T-cell (primary cell): Measurements from ENCODE around the gene TGFBR3. TPM values are rescaled to one million over a fixed set of nuclear protein-coding genes. Genes with fewer than 3 reads are reported as not detected.

Source experiments
- ATAC-seq, 4 experiments: fragments of 200-7000 bp in 3 of 4; fragments of 150-1000 bp in 1 of 4; cut with Tn5 transposase; replicated peaks in 1 of 4; 1 replicate in 3 of 4; 2 replicates in 1 of 4; pipeline ENCODE4 v1.10.0; 2021; ENCODE audit warnings: moderate library complexity in 3 of 4, mild to moderate bottlenecking in 2 of 4, moderate number of reproducible peaks in 1 of 4
- CTCF ChIA-PET, 2 donors: fragments of 300-600 bp; sonication (Branson Sonifier 250); formaldehyde crosslinking; loops; one replicate each; lab custom pipeline; 2022; ENCODE audit warnings: antibody characterized with exemption in 2 of 2; lab: Charles Lee
- POLR2A ChIA-PET, 2 donors: fragments of 300-600 bp; sonication (Branson Sonifier 250); formaldehyde crosslinking; loops; one replicate each; lab custom pipeline; 2022; ENCODE audit warnings: antibody characterized with exemption in 2 of 2; lab: Charles Lee
- DNase-seq, 35 experiments: peaks; one replicate each; pipeline versions ENCODE4 v3.0.0 to v3.0.0-alpha.2; 2013 to 2023
- H3K27ac ChIP-seq: one replicate; pipeline ENCODE4 v1.5.1; 2013; ENCODE audit warnings: low read length
- H3K27me3 ChIP-seq, 2 experiments: replicated peaks in 1 of 2; 1 replicate in 1 of 2; 2 replicates in 1 of 2; pipeline versions ENCODE4 v1.6.1 to v1.7.0; 2013; ENCODE audit warnings: low read length in 1 of 2, mixed read lengths in 1 of 2; ENCODE audit not compliant: control insufficient read depth in 2 of 2, insufficient read depth in 2 of 2; ENCODE audit errors: extremely low read depth in 1 of 2
- H3K36me3 ChIP-seq, 2 donors: 1 replicate in 1 of 2; 2 replicates in 1 of 2; pipeline versions ENCODE4 v1.6.1 to v1.7.0; 2013; ENCODE audit warnings: low read length in 1 of 2; ENCODE audit not compliant: control insufficient read depth in 2 of 2, insufficient read depth in 1 of 2; ENCODE audit errors: extremely low read depth in 1 of 2
- H3K4me1 ChIP-seq, 2 experiments: 1 replicate in 1 of 2; 2 replicates in 1 of 2; pipeline versions ENCODE4 v1.6.1 to v1.7.0; 2013; ENCODE audit warnings: low read length in 2 of 2, mixed read lengths in 1 of 2; ENCODE audit not compliant: insufficient read depth in 2 of 2, control insufficient read depth in 1 of 2; ENCODE audit errors: extremely low read depth in 1 of 2
- H3K4me3 ChIP-seq, 2 donors: 1 replicate in 1 of 2; 2 replicates in 1 of 2; pipeline versions ENCODE4 v1.5.1 to v1.7.0; 2013; ENCODE audit warnings: mild to moderate bottlenecking in 2 of 2, low read length in 1 of 2, moderate library complexity in 1 of 2; ENCODE audit not compliant: control insufficient read depth in 1 of 2; ENCODE audit errors: extremely low read depth in 1 of 2
- H3K9me3 ChIP-seq: 2 replicates; pipeline ENCODE4 v1.7.0; 2013
- H3K27ac Mint-ChIP-seq, 2 donors: one replicate each; pipeline ENCODE4 v1.8.0; 2020 to 2021; ENCODE audit warnings: mild to moderate bottlenecking in 2 of 2, mixed read lengths in 2 of 2
- H3K27me3 Mint-ChIP-seq, 2 donors: one replicate each; pipeline ENCODE4 v1.8.0; 2021 to 2022; ENCODE audit warnings: mixed read lengths in 2 of 2
- H3K36me3 Mint-ChIP-seq: one replicate; pipeline ENCODE4 v1.8.0; 2021; ENCODE audit warnings: mixed read lengths
- H3K4me1 Mint-ChIP-seq, 3 donors: one replicate each; pipeline ENCODE4 v1.8.0; 2020 to 2022; ENCODE audit warnings: mixed read lengths in 3 of 3, mild to moderate bottlenecking in 1 of 3
- H3K4me3 Mint-ChIP-seq, 3 donors: one replicate each; pipeline ENCODE4 v1.8.0; 2020 to 2022; ENCODE audit warnings: mild to moderate bottlenecking in 3 of 3, mixed read lengths in 3 of 3, moderate library complexity in 3 of 3
- H3K9me3 Mint-ChIP-seq, 3 donors: one replicate each; pipeline ENCODE4 v1.8.0; 2020 to 2022; ENCODE audit warnings: mixed read lengths in 3 of 3
- WGBS: methylation state at CpG from one replicate; pipeline ENCODE4 v1.1.5; 2013; ENCODE audit warnings: missing lambda C conversion rate; ENCODE audit not compliant: insufficient coverage; 5-methylcytosine and 5-hydroxymethylcytosine counted together
- total RNA-seq, 35 experiments: library from RNA in 6 of 35; stranded (reverse) in 6 of 35; fragments of 120-200 nt in 1 of 35; gene quantifications; one replicate each; pipeline versions ENCODE4 v1.2.1 to v1.2.4 and lab custom pipeline; 2013 to 2026

TGFBR3 gene
- total RNA-seq, 5 donors from 2014 or later (not counting 1 experiment from before 2014, with no cell fraction given), result 17.5 to 65.4 (median 36.4) TPM

GRCh38 chr1:91732291-91733107 lies 153.5 kb downstream of the TGFBR3 start:
- CTCF ChIA-PET, result interaction anchor here in 1 of 2 donors (0.9 kb wide), 1 partner anchor 151 kb away, joined by 3 read pairs; no protein-coding TSS in a partner anchor
- H3K4me1 ChIP-seq, result peaks cover 10 to 41% of the 10 kb centered on the region in 2 experiments
- POLR2A ChIA-PET, result no interaction called here
- no peaks in the 10 kb centered on the region for H3K27me3 ChIP-seq
- H3K36me3 ChIP-seq, result peaks cover 0 to 26% of the 10 kb centered on the region in 2 donors
- H3K36me3 Mint-ChIP-seq, result peaks cover 61% of the 10 kb centered on the region
- no peaks in the 10 kb centered on the region for H3K27me3 Mint-ChIP-seq
- no peak overlapping the region for H3K4me3 ChIP-seq
- peak overlapping the region; percentile 33 to 56 for H3K27ac Mint-ChIP-seq
- no peaks in the 10 kb centered on the region for H3K9me3 ChIP-seq
- 59% methylated on average over 7 of the region's 15 CpGs for WGBS
- H3K4me3 Mint-ChIP-seq, result peak overlapping the region in 1 of 3 donors; percentile 55
- peak in 1 of 4 experiments; percentile 27 for ATAC-seq
- H3K27ac ChIP-seq, result peak overlapping the region; percentile 6
- peaks cover 23 to 57% (median 55%) of the 10 kb centered on the region in 3 donors for H3K4me1 Mint-ChIP-seq
- peak in 12 of 35 experiments; percentile 3 to 49 (median 10) for DNase-seq
- no peaks in the 10 kb centered on the region for H3K9me3 Mint-ChIP-seq

- peak in 24 of 35 experiments; percentile 4 to 75 (median 18) for DNase-seq
- Mint-ChIP-seq H3K27me3 (no peaks in the 10 kb centered on the region), H3K27ac (peak overlapping the region in 1 of 2 donors; percentile 4), H3K9me3 (no peaks in the 10 kb centered on the region), H3K4me3 (peak overlapping the region in 1 of 3 donors; percentile 55), H3K4me1 (peaks cover 23 to 56% (median 55%) of the 10 kb centered on the region in 3 donors), H3K36me3 (peaks cover 62% of the 10 kb centered on the region)
- no CpG with 5 or more reads among the region's 4 CpGs for WGBS
- H3K27ac ChIP-seq, result peak overlapping the region; percentile 6
- peak in 2 of 4 experiments; percentile 35 to 75 for ATAC-seq
- H3K4me3 ChIP-seq, result no peak overlapping the region
- no peaks in the 10 kb centered on the region for H3K9me3 ChIP-seq
- H3K36me3 ChIP-seq, result peaks cover 0 to 32% of the 10 kb centered on the region in 2 donors
- ChIA-PET CTCF (no interaction called here), POLR2A (no interaction called here)
- H3K27me3 ChIP-seq, result no peaks in the 10 kb centered on the region
- H3K4me1 ChIP-seq, result peaks cover 10 to 41% of the 10 kb centered on the region in 2 experiments
Observed at GRCh38 chr1:91731815-91732214, 154.1 kb downstream of the TGFBR3 start.

- CTCF ChIA-PET, result no interaction called here
- Histone ChIP-seq H3K27ac (no peak overlapping the region), H3K4me3 (no peak overlapping the region), H3K4me1 (peaks cover 10 to 41% of the 10 kb centered on the region in 2 experiments), H3K9me3 (no peaks in the 10 kb centered on the region), H3K36me3 (peaks cover 0 to 29% of the 10 kb centered on the region in 2 donors), H3K27me3 (no peaks in the 10 kb centered on the region)
- H3K9me3 Mint-ChIP-seq, result no peaks in the 10 kb centered on the region
- peak in 2 of 4 experiments; percentile 35 to 56 for ATAC-seq
- peaks cover 23 to 55% (median 53%) of the 10 kb centered on the region in 3 donors for H3K4me1 Mint-ChIP-seq
- WGBS, result 78% methylated on average over 5 of the region's 15 CpGs
- H3K27me3 Mint-ChIP-seq, result no peaks in the 10 kb centered on the region
- H3K36me3 Mint-ChIP-seq, result peaks cover 64% of the 10 kb centered on the region
- POLR2A ChIA-PET, result interaction anchor here in 1 of 2 donors (0.6 kb wide), 1 partner anchor 74 kb away, joined by 3 read pairs; no protein-coding TSS in a partner anchor
- peak overlapping the region in 2 of 3 donors; percentile 53 to 55 for H3K4me3 Mint-ChIP-seq
- H3K27ac Mint-ChIP-seq, result peak overlapping the region in 1 of 2 donors; percentile 46
- DNase-seq, result peak in 5 of 35 experiments; percentile 8 to 42 (median 20)
Observed at GRCh38 chr1:91730801-91731732, 154.9 kb downstream of the TGFBR3 start.

GRCh38 chr1:91729621-91730358 lies 156.2 kb downstream of the TGFBR3 start:
- Histone ChIP-seq H3K27ac (peak overlapping the region; percentile 1), H3K27me3 (no peaks in the 10 kb centered on the region), H3K36me3 (peaks cover 0 to 38% of the 10 kb centered on the region in 2 donors), H3K4me3 (no peak overlapping the region), H3K4me1 (peaks cover 10 to 41% of the 10 kb centered on the region in 2 experiments), H3K9me3 (no peaks in the 10 kb centered on the region)
- peak in 1 of 4 experiments; percentile 33 for ATAC-seq
- peaks cover 72% of the 10 kb centered on the region for H3K36me3 Mint-ChIP-seq
- H3K4me3 Mint-ChIP-seq, result no peak overlapping the region
- peak overlapping the region; percentile 44 to 72 for H3K27ac Mint-ChIP-seq
- DNase-seq, result no peak
- no peaks in the 10 kb centered on the region for H3K9me3 Mint-ChIP-seq
- POLR2A ChIA-PET, result interaction anchor here in 1 of 2 donors (0.5 kb wide), 1 partner anchor 24 kb away, joined by 3 read pairs; no protein-coding TSS in a partner anchor
- WGBS, result 40% methylated on average over 7 of the region's 11 CpGs
- CTCF ChIA-PET, result interaction anchor here in 1 of 2 donors (0.8 kb wide), 1 partner anchor 230 kb away, joined by 5 read pairs; no protein-coding TSS in a partner anchor
- no peaks in the 10 kb centered on the region for H3K27me3 Mint-ChIP-seq
- peaks cover 23 to 46% (median 45%) of the 10 kb centered on the region in 3 donors for H3K4me1 Mint-ChIP-seq

- H3K27ac Mint-ChIP-seq, result no peak overlapping the region
- no peak for ATAC-seq
- peaks cover 0 to 35% of the 10 kb centered on the region in 2 donors for H3K36me3 ChIP-seq
- peaks cover 64% of the 10 kb centered on the region for H3K36me3 Mint-ChIP-seq
- H3K4me1 ChIP-seq, result peaks cover 10 to 30% of the 10 kb centered on the region in 2 experiments
- ChIA-PET POLR2A (no interaction called here), CTCF (interaction anchor here in 1 of 2 donors (1.2 kb wide), 1 partner anchor 156 kb away, joined by 3 read pairs; no protein-coding TSS in a partner anchor)
- H3K4me3 Mint-ChIP-seq, result no peak overlapping the region
- no peaks in the 10 kb centered on the region for H3K9me3 ChIP-seq
- H3K4me1 Mint-ChIP-seq, result peaks cover 28 to 35% (median 31%) of the 10 kb centered on the region in 3 donors
- H3K4me3 ChIP-seq, result no peak overlapping the region
- H3K27ac ChIP-seq, result no peak overlapping the region
- no peaks in the 10 kb centered on the region for H3K27me3 ChIP-seq
- no peaks in the 10 kb centered on the region for H3K9me3 Mint-ChIP-seq
- DNase-seq, result no peak
- no peaks in the 10 kb centered on the region for H3K27me3 Mint-ChIP-seq
- 100% methylated on average over 1 of the region's 2 CpGs for WGBS
Observed at GRCh38 chr1:91727763-91728162, 158.2 kb downstream of the TGFBR3 start.
